Osteocyte (in vitro differentiated cells): ENCODE data around the gene PLPPR4. TPM values are rescaled to one million over a fixed set of nuclear protein-coding genes. Genes with fewer than 3 reads are reported as not detected.

Experiments
- DNase-seq: peaks from one replicate; pipeline ENCODE4 v3.0.0; 2021; ENCODE audit warnings: mixed read lengths; ENCODE audit not compliant: unreplicated experiment; ENCODE audit errors: extremely low spot score
- H3K27ac Mint-ChIP-seq: one replicate; pipeline ENCODE4 v1.8.0; 2021; ENCODE audit warnings: mild to moderate bottlenecking, mixed read lengths; ENCODE audit not compliant: unreplicated experiment
- H3K27me3 Mint-ChIP-seq: one replicate; pipeline ENCODE4 v1.8.0; 2021; ENCODE audit warnings: mixed read lengths; ENCODE audit not compliant: unreplicated experiment
- H3K36me3 Mint-ChIP-seq: one replicate; pipeline ENCODE4 v1.8.0; 2021; ENCODE audit warnings: mixed read lengths; ENCODE audit not compliant: unreplicated experiment
- H3K4me1 Mint-ChIP-seq: one replicate; pipeline ENCODE4 v1.8.0; 2021; ENCODE audit warnings: mixed read lengths; ENCODE audit not compliant: unreplicated experiment
- H3K4me3 Mint-ChIP-seq: one replicate; pipeline ENCODE4 v1.8.0; 2021; ENCODE audit warnings: mild to moderate bottlenecking, moderate library complexity, mixed read lengths; ENCODE audit not compliant: unreplicated experiment
- H3K9me3 Mint-ChIP-seq: one replicate; pipeline ENCODE4 v1.8.0; 2021; ENCODE audit warnings: mixed read lengths; ENCODE audit not compliant: unreplicated experiment
- total RNA-seq: library from RNA; stranded (reverse); gene quantifications from 2 replicates; pipeline ENCODE4 v1.2.1, GENCODE V29; 2021
- TF ChIP-seq, protein P1 (sequence below): fragments of 200-600 bp; sonication (generic); IDR thresholded peaks from 2 replicates; pipeline ENCODE4 v1.5.0; 2021; ENCODE audit warnings: antibody characterized with exemption, mild to moderate bottlenecking, moderate library complexity

Gene PLPPR4
- total RNA-seq, 1 donor from 2014 or later = 5.2 TPM

DNA sequence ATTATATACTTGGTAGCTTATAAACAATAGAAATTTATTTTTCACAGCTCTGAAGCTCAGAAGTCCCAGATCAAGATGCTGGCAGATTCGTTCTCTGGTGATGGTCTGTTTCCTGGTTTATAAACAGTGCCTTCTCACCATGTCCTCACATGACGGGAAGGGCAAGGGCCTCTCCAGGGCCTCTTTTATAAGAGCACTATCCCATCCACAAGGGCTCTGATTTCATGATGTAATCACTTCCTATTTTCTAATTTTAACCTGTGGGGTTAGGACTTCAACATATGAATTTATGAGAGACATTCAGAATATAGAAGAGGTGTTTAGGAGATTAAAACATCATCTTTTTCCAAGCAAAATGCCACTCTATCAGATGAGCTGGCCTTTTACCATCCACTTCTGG lies 32.1 kb upstream of the PLPPR4 start:
- Mint-ChIP-seq H3K9me3 (no peaks in the 10 kb centered on the region), H3K4me3 (no peak overlapping the region), H3K4me1 (no peaks in the 10 kb centered on the region), H3K27ac (no peak overlapping the region), H3K36me3 (no peaks in the 10 kb centered on the region), H3K27me3 (peaks cover 17% of the 10 kb centered on the region)
- DNase-seq = no peak
- TF ChIP-seq, protein P1, sequence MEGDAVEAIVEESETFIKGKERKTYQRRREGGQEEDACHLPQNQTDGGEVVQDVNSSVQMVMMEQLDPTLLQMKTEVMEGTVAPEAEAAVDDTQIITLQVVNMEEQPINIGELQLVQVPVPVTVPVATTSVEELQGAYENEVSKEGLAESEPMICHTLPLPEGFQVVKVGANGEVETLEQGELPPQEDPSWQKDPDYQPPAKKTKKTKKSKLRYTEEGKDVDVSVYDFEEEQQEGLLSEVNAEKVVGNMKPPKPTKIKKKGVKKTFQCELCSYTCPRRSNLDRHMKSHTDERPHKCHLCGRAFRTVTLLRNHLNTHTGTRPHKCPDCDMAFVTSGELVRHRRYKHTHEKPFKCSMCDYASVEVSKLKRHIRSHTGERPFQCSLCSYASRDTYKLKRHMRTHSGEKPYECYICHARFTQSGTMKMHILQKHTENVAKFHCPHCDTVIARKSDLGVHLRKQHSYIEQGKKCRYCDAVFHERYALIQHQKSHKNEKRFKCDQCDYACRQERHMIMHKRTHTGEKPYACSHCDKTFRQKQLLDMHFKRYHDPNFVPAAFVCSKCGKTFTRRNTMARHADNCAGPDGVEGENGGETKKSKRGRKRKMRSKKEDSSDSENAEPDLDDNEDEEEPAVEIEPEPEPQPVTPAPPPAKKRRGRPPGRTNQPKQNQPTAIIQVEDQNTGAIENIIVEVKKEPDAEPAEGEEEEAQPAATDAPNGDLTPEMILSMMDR = no peak

GRCh38 chr1:99233446-99233845 lies 30.8 kb upstream of the PLPPR4 start:
- Mint-ChIP-seq H3K36me3 (no peaks in the 10 kb centered on the region), H3K4me1 (no peaks in the 10 kb centered on the region), H3K27ac (no peak overlapping the region), H3K9me3 (no peaks in the 10 kb centered on the region), H3K27me3 (peaks cover 13% of the 10 kb centered on the region), H3K4me3 (no peak overlapping the region)
- DNase-seq = no peak
- TF ChIP-seq, protein P1 = no peak

DNA sequence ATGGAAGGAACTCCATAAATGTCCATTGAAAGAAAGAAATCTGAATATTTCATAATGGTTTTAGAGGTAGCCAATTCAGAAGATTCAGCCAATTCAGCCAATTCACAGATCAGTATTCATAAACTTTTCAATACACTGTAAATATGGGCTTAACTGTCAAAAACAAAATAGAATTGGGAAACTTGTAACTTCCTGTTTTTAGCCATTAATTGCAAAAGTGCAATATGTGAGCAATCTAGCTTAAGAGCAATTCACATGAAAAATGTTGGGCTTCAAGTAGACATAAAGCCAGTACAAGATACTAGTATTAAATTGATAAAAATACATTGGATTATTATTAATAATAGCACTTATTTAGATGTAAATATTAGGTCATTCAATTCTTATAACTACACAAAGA lies 27.5 kb upstream of the PLPPR4 start:
- H3K27me3 Mint-ChIP-seq = peaks cover 9% of the 10 kb centered on the region
- no peaks in the 10 kb centered on the region for H3K4me1 Mint-ChIP-seq

DNA sequence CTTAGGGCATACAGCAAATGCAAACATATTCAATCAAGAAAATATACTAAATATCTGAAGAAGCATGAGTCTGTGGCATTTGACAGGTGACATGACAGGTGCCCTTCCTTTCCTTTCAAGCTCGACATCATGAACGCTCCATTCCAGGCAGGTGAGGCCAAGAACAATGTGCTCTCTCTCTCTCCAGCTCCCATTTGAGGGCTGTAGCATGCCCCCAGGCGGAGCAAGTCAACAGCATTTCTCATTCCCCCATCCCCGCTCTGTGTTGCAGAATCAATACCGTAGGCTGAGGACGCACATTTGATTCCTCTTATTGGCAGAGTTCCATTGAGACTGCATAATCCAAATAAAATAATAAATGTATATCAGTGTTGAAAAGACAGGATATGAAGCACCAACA lies 24.6 kb upstream of the PLPPR4 start:
- Mint-ChIP-seq H3K27ac (no peak overlapping the region), H3K36me3 (no peaks in the 10 kb centered on the region), H3K4me3 (no peak overlapping the region), H3K27me3 (peaks cover 15% of the 10 kb centered on the region), H3K4me1 (no peaks in the 10 kb centered on the region), H3K9me3 (no peaks in the 10 kb centered on the region)
- TF ChIP-seq, protein P1 = no peak
- DNase-seq = no peak

More for the DNA sequence above, 27.5 kb upstream of the PLPPR4 start:
- H3K27ac Mint-ChIP-seq = no peak overlapping the region
- H3K4me3 Mint-ChIP-seq = no peak overlapping the region
- H3K36me3 Mint-ChIP-seq = no peaks in the 10 kb centered on the region
- no peaks in the 10 kb centered on the region for H3K9me3 Mint-ChIP-seq
- TF ChIP-seq, protein P1 = no peak
- no peak for DNase-seq

- no peak for DNase-seq
- Mint-ChIP-seq H3K9me3 (peaks cover 4% of the 10 kb centered on the region), H3K27ac (no peak overlapping the region)
These were observed 23.7 kb upstream of the PLPPR4 start for GRCh38 chr1:99240621-99241020.

More at GRCh38 chr1:99240621-99241020, 23.7 kb upstream of the PLPPR4 start:
- H3K27me3 Mint-ChIP-seq = peaks cover 15% of the 10 kb centered on the region
- H3K4me3 Mint-ChIP-seq = no peak overlapping the region
- TF ChIP-seq, protein P1 = no peak
- H3K4me1 Mint-ChIP-seq = no peaks in the 10 kb centered on the region
- no peaks in the 10 kb centered on the region for H3K36me3 Mint-ChIP-seq
